CMK (cell line): Measurements from ENCODE around the gene IL22.

Experiments
- DNase-seq: peaks from one replicate; pipeline ENCODE4 v3.0.0-alpha.2; 2010; ENCODE audit warnings: low read depth

IL22 gene

DNA sequence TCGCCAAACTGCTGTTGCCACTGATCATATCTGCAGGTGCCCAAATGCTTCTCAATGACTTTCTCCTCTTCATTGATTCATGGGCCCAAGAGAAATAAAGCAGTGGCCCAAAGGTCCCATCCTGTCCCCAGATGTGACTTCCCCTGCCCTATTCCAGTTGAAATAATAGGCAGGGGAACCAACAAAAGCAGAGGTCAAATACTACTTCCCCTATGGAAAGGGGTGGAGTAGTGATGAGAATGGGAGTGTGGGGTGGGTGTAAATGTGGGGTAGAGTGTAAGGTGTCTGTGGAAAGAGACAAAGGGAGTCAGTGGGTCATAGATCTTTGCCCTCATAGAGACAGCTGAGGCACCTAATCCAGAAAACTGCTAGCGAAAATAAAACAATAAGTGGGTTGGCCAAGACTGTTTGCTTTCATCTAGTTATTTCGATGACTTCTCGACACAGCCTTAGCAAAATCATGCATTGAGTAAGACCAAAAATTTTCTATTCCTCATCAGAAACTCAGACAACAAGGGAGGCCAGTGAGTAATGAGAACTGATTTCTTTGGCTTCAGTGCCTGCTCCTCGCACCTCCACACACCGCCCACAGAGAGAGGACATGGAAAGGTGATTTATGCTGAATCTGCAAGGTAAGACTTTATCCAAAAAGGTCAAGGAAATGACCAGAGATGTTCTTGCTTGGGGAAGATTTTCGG, 10.9 kb upstream of the IL22 start:
- DNase-seq = no peak

- DNase-seq = no peak
These were observed 10.0 kb upstream of the IL22 start for GRCh38 chr12:68263366-68263765.

DNA sequence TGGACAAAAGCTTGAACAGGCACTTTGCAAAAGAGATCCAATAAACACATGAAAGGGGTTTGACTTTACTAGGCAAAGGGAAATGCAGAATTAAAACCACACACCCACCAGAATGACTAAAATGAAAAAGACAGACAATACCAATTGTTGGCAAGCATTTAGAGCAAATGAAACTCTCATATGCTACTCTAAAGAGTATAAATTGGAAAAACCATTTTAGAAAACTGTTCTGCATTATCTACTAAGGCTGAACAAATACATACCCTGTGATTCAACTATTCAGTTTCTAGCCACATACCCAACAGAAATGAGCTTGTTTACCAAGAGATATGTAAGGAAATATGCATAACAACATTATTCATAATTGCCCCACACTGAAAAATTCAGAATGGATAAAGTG, 8.5 kb upstream of the IL22 start:
- DNase-seq = no peak

- DNase-seq = no peak
These were observed 6.7 kb upstream of the IL22 start for GRCh38 chr12:68260153-68260552.

GRCh38 chr12:68259318-68259940, 6.0 kb upstream of the IL22 start:
- no peak for DNase-seq

GRCh38 chr12:68252077-68252476, 1.3 kb downstream of the IL22 start:
- no peak for DNase-seq

DNA sequence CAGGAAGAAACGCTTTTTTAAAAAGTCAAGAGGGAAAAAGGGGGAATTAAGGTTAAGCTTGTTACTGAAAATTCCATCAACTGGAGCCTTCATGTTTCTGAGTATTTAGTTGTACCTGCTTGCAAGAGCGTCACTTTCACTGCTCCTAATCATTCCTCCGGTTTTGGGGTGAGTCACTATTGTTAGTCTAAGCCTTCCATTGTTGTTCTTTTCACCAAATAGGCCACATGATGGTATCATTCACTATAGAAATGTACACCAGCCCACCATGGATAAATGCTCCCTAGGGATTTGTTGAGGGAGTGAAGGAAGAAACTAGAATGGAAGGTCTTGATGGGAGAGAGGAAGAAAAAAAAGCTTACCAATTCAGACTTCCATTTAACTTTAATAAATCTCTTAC, 3.0 kb downstream of the IL22 start:
- no peak for DNase-seq

DNA sequence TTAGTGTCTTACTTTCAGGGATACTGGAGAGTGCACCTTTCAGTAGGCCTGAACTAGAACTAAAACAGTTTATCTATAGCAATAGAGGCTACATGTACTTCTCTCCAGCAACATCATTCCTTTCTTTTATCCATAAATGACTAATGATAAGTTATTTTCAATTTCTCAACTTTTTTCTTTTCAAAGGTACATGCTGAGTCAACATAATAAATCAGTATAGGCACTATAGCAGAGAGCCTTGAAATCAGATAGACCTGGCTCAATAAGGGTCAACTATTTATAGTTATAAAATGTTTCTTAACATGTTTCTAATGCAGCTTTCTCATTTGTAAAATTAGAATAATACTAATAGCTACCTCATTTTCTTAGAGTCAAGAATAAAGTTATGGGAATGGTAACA, 5.6 kb downstream of the IL22 start:
- no peak for DNase-seq

DNA sequence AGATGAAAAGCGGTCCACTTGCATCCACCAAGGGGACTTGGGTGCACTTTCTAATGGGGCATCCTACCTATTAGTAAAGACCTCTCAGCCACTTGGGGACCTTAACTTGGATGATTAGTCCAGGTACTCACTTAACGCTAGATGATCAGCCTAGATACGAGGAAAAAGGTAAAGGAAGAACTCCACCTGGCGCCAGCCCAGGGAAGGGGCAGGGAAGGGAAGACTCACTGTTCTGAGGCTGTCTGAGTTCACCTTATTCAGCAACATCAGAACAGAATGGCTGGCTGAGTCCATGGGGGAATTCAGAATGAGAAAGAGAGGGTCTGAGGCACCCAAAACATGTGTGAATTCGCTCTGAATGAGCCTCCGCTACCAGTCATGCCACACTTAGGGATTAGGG, 7.1 kb downstream of the IL22 start:
- DNase-seq = no peak

DNA sequence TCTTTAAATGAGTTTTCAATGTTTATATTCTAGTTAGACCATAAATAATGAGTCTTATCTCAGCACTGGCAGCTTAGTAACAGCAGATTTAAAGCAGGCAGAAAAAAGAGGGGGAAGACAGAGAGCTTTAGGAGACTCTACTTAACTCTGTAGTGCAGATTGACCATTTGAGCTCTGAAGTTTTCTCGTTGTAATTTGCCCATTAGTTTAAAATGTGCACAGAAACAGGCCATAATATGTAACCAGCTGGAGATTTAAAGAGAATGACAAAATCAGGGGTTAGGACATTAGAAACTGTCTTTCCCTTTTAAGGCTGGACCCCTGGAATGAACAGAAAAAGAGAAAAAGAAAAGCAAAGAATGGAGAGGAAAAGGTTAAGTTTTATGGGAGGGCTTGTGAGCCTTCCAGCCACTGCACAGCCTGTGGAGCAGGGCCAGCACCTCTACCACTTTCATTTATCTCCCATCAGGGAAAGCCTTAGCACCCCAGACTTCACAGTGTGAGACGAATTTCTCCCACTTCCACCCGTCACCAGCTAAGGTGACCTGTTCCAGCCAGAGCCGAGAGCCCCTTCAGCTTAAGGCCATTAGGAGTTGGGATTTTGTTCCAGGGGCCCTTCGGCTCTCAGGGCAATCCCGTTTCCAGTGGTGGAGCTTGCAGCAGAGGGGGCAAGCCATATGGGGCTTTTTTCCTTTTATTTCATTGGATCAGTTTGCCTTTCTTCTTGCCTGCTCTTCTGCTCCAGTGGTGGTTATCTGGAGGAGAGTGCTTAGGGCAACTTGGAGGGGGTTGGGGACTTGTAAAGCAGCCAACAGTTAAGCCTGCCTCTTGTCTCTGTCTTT, 8.0 kb downstream of the IL22 start:
- DNase-seq = no peak

GRCh38 chr12:68242777-68243176, 10.6 kb downstream of the IL22 start:
- DNase-seq = no peak

GRCh38 chr12:68240975-68241374, 12.4 kb downstream of the IL22 start:
- no peak for DNase-seq

DNA sequence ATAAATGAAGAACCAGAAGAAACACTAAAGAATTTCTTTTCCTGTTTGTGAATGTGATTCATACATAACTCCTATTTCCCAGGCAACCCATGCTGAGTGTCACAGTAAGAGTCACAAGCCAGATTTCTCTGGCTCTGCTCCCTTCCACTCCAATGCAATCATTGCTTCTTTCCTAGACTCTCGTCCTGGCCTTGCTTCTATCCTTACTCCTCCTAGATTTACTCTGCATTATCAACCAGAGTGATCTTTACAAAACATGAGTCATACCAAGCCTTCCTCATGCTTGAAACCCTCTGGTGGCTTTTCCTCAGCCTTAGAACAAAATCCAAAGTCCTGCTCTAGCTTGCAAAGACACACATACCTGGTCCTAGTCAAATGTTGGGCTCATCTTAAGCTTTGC, 13.3 kb downstream of the IL22 start:
- DNase-seq = no peak

- no peak for DNase-seq
These were observed 14.0 kb downstream of the IL22 start for GRCh38 chr12:68239309-68239982.

DNA sequence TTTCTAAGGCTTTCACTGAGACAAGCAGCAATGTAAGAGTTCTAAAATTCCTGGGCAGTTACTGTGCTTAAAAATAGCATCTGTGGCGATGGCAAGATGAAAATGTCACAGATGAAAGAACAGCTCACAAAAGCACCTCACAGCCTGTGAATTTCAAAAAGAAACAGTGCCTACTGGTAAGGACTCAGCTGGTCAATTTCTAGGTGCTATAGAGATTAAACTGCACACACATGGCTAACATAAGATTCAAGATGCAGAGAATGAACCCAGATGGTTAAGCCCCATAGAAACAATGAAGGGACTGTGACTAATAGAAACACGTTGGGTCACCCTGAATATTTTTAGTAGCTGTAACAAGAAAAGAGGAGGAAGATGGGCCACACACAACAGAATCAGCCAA, 15.8 kb downstream of the IL22 start:
- DNase-seq = no peak

DNA sequence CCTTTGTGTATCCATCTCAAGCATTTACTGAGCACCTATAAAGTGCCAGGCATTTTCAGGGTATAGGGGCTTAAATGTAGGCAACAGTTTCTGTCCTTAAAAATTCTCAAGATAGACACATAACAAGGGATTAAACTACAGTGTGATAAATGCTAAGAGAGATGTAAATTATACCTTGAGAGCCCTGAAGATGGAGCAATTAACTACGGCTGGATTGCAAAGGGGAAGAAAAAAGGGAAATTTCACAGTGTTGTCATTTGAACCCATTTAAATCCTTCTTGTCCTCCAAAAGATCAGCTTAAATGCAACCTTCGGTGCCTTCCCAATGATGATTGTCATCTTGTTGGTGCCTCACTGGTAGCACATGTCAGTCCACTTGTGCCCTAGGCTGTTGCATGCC, 16.3 kb downstream of the IL22 start:
- no peak for DNase-seq

DNA sequence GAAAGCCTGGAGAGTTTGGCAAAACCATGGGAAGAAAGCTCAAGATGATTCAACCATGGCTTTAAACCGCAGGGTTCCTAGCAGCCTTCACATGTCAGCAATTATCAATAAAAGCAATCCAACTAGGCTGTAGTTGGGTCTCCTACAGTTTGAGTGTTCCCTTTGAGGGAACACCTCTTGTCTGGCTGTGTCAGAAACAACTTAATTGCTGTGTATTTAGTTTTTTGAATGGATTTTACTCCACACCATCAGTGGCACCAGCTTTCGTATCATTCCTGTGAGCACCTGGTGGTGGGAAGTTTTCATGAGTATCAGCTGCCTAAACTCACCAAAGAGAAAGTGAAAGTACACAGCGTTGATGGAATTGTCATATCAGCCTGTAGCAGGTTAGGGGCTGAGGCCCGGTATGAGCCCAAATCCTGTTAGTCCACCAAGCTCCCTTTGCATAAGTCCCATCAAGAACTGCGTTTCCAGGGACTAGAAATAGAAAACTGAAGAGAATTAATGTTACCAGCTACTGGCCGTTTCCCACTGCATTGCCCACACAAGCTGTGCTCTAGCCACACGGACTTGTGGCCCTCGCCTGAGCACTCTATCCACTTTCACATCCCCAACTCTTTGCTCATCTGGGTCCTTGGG, 16.9 kb downstream of the IL22 start:
- DNase-seq = no peak

- no peak for DNase-seq
These were observed 17.8 kb downstream of the IL22 start for GRCh38 chr12:68235576-68235975.

- no peak for DNase-seq
These were observed 19.3 kb downstream of the IL22 start for GRCh38 chr12:68234140-68234539.

DNA sequence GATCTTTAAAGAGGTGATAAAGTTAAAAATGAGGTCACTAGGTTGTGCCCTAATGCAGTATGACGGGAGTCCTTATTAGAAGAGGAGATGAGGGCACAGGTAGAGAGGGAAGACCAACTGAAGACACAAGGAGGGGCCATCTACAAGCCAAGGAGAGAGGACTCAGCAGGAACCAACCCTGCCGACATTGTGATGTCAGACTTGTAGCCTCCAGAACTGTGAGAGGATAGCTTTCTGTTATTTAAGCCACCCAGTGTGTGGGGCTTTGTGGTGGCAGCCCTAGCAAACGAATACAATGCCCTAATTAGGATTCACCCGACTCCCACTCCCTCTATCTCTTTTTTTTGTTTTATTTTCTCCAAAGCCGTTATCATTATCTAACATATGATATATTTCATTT, 19.9 kb downstream of the IL22 start:
- no peak for DNase-seq

DNA sequence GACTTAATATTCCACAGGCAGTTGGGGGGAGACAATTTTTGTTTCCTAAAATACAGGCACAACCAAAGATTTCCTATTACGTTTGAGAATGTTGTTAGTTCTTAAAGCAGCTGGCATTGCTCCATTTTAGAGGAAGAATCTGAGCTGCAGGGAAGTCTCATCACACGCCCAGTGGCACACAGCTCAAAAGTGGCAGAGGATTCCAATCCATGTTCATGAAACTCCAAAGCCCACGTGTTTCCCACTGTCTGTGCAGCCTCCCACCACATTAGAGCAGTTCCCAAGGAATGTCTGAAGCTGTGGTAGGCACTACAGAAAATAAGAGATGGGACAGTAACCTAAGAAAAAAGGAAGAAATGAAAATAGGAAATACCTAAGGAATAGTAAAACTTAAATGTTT, 21.7 kb downstream of the IL22 start:
- no peak for DNase-seq

DNA sequence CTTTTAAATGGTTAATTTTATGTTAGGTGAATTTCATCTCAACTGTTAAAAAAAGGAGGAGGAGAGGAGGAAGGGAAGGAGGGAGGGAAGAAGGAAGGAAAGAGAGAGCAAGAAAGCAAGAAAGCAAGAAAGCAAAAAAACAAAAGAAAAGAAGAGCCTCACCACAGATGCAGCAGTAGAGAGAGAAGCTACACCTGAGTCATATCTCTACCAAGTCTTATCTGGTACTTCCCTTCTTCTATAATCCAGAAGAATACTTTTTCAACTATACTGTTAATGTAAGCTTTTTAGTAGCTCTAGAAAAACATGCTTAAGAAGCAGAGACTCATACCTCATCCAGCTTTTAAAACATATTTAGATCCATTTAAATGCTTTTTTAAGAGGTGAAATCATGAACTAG, 22.2 kb downstream of the IL22 start:
- DNase-seq = no peak
